ENCODE measurements around the gene MARCHF10. TPM values are rescaled to one million over a fixed set of nuclear protein-coding genes. Genes with fewer than 3 reads are reported as not detected.

The MARCHF10 gene
- total and polyA plus RNA-seq, 9 donors, result 0.06 to 6.5 (median 0.46) TPM; not detected in 3

DNA sequence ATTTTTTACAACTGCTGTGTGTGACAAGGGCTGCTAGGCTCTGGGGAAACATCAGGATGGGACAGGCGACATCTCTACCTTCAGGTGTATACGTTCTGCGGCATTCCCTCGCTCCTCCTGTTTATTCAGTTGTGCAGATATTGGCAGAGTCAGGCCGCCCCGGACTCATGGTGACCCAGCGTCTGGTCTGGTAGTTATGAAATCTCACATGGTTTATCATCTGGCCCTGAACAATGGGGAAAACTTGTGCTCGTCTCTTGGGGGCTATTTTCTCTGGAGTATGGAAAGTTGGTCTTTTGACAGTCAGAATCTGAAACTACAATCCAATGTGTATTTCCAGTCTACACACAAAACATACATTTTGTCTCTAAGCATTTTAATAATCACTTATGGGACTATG is 3.3 kb downstream of the MARCHF10 start:
- Histone ChIP-seq H3K9me3 (no peaks in the 10 kb centered on the region), H3K27ac (no peak overlapping the region), H3K4me1 (ENCODE audit: insufficient read depth) (peaks cover 4% of the 10 kb centered on the region), H3K4me3 (no peak overlapping the region), H3K27me3 (no peaks in the 10 kb centered on the region), H3K36me3 (no peaks in the 10 kb centered on the region)
- TF ChIP-seq POLR2A (IDR thresholded peaks at IDR 0.05), result no peak
- no peak for TF ChIP-seq EP300 (IDR thresholded peaks at IDR 0.05)
- no peak for TF ChIP-seq CTCF (IDR thresholded peaks at IDR 0.05)
- WGBS, 3 donors, result 65 to 84% (median 67%) methylated on average over 8 of the region's 8 CpGs
- intact Hi-C loops (cut with DNase I), result no loop called here
- no peak for DNase-seq

DNA sequence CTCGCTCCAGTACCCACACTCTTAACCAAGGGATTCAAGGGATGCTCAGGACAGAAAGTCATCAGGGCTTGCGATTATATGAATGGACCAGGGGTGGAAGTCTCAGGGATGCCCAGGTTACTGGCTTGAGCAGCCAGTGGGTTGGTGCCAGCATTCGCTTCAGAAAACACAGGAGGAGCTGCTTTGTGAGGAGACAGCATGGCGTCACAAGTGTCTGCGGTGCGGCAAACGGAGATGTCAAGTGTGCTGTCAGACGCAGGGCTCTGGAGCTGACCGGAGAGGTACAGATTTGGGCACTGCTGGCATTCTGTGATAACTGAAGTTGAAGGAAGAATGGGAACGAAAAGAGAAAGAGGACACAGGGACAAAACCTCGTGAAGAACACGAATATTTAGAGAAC is 4.1 kb downstream of the MARCHF10 start:
- H3K4me1 ChIP-seq (ENCODE audit: insufficient read depth), result peaks cover 4% of the 10 kb centered on the region
- H3K4me3 ChIP-seq, result no peak overlapping the region
- no peak overlapping the region for H3K27ac ChIP-seq
- TF ChIP-seq POLR2A (IDR thresholded peaks at IDR 0.05) (no peak), CTCF (IDR thresholded peaks at IDR 0.05) (no peak), EP300 (IDR thresholded peaks at IDR 0.05) (no peak)
- H3K9me3 ChIP-seq, result no peaks in the 10 kb centered on the region
- H3K36me3 ChIP-seq, result no peaks in the 10 kb centered on the region
- H3K27me3 ChIP-seq, result no peaks in the 10 kb centered on the region
- DNase-seq, result no peak
- intact Hi-C loops (cut with DNase I), result no loop called here
- 94 to 96% (median 94%) methylated on average over 12 of the region's 12 CpGs for WGBS, 3 donors

DNA sequence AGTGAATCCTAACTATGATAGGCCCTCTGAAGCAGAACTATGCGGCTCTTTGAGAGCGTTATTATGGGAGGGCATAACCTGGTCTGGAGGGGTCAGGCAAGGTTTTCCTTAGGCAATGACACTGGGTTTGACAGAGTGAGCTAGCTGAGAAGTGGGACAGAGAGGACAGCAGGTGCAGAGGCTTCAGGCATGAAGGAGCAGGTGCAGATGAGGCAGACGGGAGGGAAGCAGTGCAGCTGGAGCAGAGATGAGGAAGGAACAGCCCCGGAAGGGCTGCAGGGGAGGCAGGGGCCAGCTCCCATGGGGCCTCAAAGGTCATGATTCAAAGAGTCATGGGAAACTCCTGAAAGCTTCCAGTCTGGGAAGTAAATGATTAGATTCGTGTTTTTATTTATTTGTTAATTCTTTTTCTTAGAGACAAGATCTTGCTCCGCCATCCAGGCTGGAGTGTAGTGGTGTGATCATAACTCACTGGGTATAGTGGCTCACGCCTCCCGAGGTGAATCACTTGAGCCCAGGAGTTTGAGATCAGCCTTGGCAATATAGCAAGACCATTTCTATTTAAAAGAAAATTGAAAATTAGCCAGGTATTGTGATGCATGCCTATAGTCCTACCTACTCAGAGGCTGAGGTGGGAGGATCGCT is 5.4 kb downstream of the MARCHF10 start:
- no peak overlapping the region for H3K27ac ChIP-seq
- H3K4me1 ChIP-seq (ENCODE audit: insufficient read depth), result peaks cover 2% of the 10 kb centered on the region
- H3K9me3 ChIP-seq, result no peaks in the 10 kb centered on the region
- intact Hi-C loops (cut with DNase I), result no loop called here
- no peaks in the 10 kb centered on the region for H3K27me3 ChIP-seq
- H3K4me3 ChIP-seq, result no peak overlapping the region
- TF ChIP-seq POLR2A (IDR thresholded peaks at IDR 0.05) (no peak), EP300 (IDR thresholded peaks at IDR 0.05) (no peak), CTCF (IDR thresholded peaks at IDR 0.05) (no peak)
- WGBS, 3 donors, result 64 to 66% (median 66%) methylated on average over 9 of the region's 9 CpGs
- H3K36me3 ChIP-seq, result no peaks in the 10 kb centered on the region
- no peak for DNase-seq

- DNase-seq, result no peak
- H3K27me3 ChIP-seq, result no peaks in the 10 kb centered on the region
- no peaks in the 10 kb centered on the region for H3K9me3 ChIP-seq
- peaks cover 2% of the 10 kb centered on the region for H3K4me1 ChIP-seq (ENCODE audit: insufficient read depth)
- no peak overlapping the region for H3K27ac ChIP-seq
- no peaks in the 10 kb centered on the region for H3K36me3 ChIP-seq
- no peak overlapping the region for H3K4me3 ChIP-seq
- TF ChIP-seq POLR2A (IDR thresholded peaks at IDR 0.05), result no peak
- no peak for TF ChIP-seq CTCF (IDR thresholded peaks at IDR 0.05)
- TF ChIP-seq EP300 (IDR thresholded peaks at IDR 0.05), result no peak
- intact Hi-C loops (cut with DNase I), result no loop called here
- 90 to 92% (median 91%) methylated on average over 7 of the region's 7 CpGs for WGBS, 3 donors
Observed at GRCh38 chr17:62801553-62802114, 6.5 kb downstream of the MARCHF10 start.

Measured in ovary (tissue), 9 donors.